Trophoblast cell (in vitro differentiated cells and primary cell): ENCODE data around the gene ASCC1.

ENCODE experiments used
- DNase-seq, 2 donors: peaks; one replicate each; pipeline ENCODE4 v3.0.0-alpha.2; 2016
- H2AFZ ChIP-seq: 2 replicates; pipeline ENCODE4 v1.6.1; 2013; ENCODE audit warnings: low read length, moderate library complexity, mild to moderate bottlenecking; ENCODE audit not compliant: insufficient read depth, poor library complexity
- H2AK5ac ChIP-seq: 2 replicates; pipeline ENCODE4 v1.6.1; 2013; ENCODE audit warnings: mild to moderate bottlenecking, low read length
- H2BK120ac ChIP-seq: 2 replicates; pipeline ENCODE4 v1.6.1; 2013; ENCODE audit warnings: low read length, mild to moderate bottlenecking, moderate library complexity; ENCODE audit not compliant: insufficient read depth, poor library complexity
- H2BK12ac ChIP-seq: 2 replicates; pipeline ENCODE4 v1.6.1; 2013; ENCODE audit warnings: mild to moderate bottlenecking, low read length, moderate library complexity
- H2BK5ac ChIP-seq: 2 replicates; pipeline ENCODE4 v1.6.1; 2013; ENCODE audit warnings: low read length, low read depth, moderate library complexity, mild to moderate bottlenecking; ENCODE audit not compliant: poor library complexity
- H3K14ac ChIP-seq: 2 replicates; pipeline ENCODE4 v1.6.1; 2013; ENCODE audit warnings: mild to moderate bottlenecking, low read length
- H3K18ac ChIP-seq: 2 replicates; pipeline ENCODE4 v1.6.1; 2013; ENCODE audit warnings: mild to moderate bottlenecking, low read length
- H3K23ac ChIP-seq: 2 replicates; pipeline ENCODE4 v1.6.1; 2013; ENCODE audit warnings: low read length
- H3K27ac ChIP-seq: 2 replicates; pipeline ENCODE4 v1.5.1; 2013; ENCODE audit warnings: low read depth, mild to moderate bottlenecking, inconsistent platforms, low read length, moderate library complexity
- H3K27me3 ChIP-seq: 2 replicates; pipeline ENCODE4 v1.6.1; 2013; ENCODE audit warnings: inconsistent platforms, mild to moderate bottlenecking, low read length, moderate library complexity; ENCODE audit not compliant: insufficient read depth
- H3K36me3 ChIP-seq, 2 experiments: 1 replicate in 1 of 2; 2 replicates in 1 of 2; pipeline ENCODE4 v1.6.1; 2013; ENCODE audit warnings: low read length in 2 of 2, mild to moderate bottlenecking in 2 of 2, moderate library complexity in 1 of 2; ENCODE audit not compliant: insufficient read depth in 2 of 2, control insufficient read depth in 1 of 2
- H3K4ac ChIP-seq: 2 replicates; pipeline ENCODE4 v1.6.1; 2013; ENCODE audit warnings: low read depth, mild to moderate bottlenecking, low read length, moderate library complexity
- H3K4me1 ChIP-seq, 2 experiments: 1 replicate in 1 of 2; 2 replicates in 1 of 2; pipeline ENCODE4 v1.6.1; 2013; ENCODE audit warnings: low read length in 2 of 2, mild to moderate bottlenecking in 2 of 2, moderate library complexity in 1 of 2; ENCODE audit not compliant: insufficient read depth in 2 of 2, control insufficient read depth in 1 of 2
- H3K4me2 ChIP-seq: 2 replicates; pipeline ENCODE4 v1.6.1; 2013; ENCODE audit warnings: inconsistent platforms, mild to moderate bottlenecking, low read length, moderate library complexity
- H3K4me3 ChIP-seq: 2 replicates; pipeline ENCODE4 v1.5.1; 2013; ENCODE audit warnings: mild to moderate bottlenecking, low read depth, low read length, inconsistent platforms
- H3K79me1 ChIP-seq: one replicate; pipeline ENCODE4 v1.6.1; 2013; ENCODE audit warnings: low read length
- H3K79me2 ChIP-seq: 2 replicates; pipeline ENCODE4 v1.6.1; 2013; ENCODE audit warnings: low read length, mild to moderate bottlenecking; ENCODE audit not compliant: control insufficient read depth, insufficient read depth, poor library complexity
- H3K9ac ChIP-seq: 2 replicates; pipeline ENCODE4 v1.6.1; 2013; ENCODE audit warnings: mild to moderate bottlenecking, low read length
- H3K9me3 ChIP-seq: 2 replicates; pipeline ENCODE4 v1.6.1; 2013; ENCODE audit warnings: low read depth, mild to moderate bottlenecking, control low read depth, inconsistent platforms, low read length; ENCODE audit not compliant: insufficient read depth
- H4K12ac ChIP-seq: 2 replicates; pipeline ENCODE4 v1.6.1; 2013; ENCODE audit warnings: low read depth, mild to moderate bottlenecking, low read length, moderate library complexity
- H4K8ac ChIP-seq: 2 replicates; pipeline ENCODE4 v1.6.1; 2013; ENCODE audit warnings: low read depth, mild to moderate bottlenecking, low read length, moderate library complexity
- H4K91ac ChIP-seq: one replicate; pipeline ENCODE4 v1.6.1; 2013; ENCODE audit warnings: low read depth, mild to moderate bottlenecking, low read length, moderate library complexity
- WGBS: extraction: QIAGEN DNeasy Blood & Tissue Kit; methylation state at CpG from one replicate; pipeline ENCODE4 v1.1.7; 2013; ENCODE audit warnings: missing lambda C conversion rate; ENCODE audit not compliant: insufficient read length, insufficient coverage; ENCODE audit errors: extremely low coverage; 5-methylcytosine and 5-hydroxymethylcytosine counted together

Gene ASCC1

GRCh38 chr10:72105710-72106109, 110.4 kb downstream of the ASCC1 start:
- H3K27ac ChIP-seq: no peak overlapping the region
- H2BK5ac ChIP-seq: no peak overlapping the region
- H2BK120ac ChIP-seq: no peak overlapping the region
- no peak for DNase-seq
- H4K8ac ChIP-seq: no peak overlapping the region
- no peak overlapping the region for H3K4ac ChIP-seq
- no peak overlapping the region for H2AK5ac ChIP-seq
- no peak overlapping the region for H3K23ac ChIP-seq
- peaks cover 4% of the 10 kb centered on the region for H3K9me3 ChIP-seq
- no peaks in the 10 kb centered on the region for H3K27me3 ChIP-seq
- H3K4me2 ChIP-seq: no peak overlapping the region
- H3K79me2 ChIP-seq: no peaks in the 10 kb centered on the region
- no peak overlapping the region for H3K9ac ChIP-seq
- no CpG with 5 or more reads among the region's 5 CpGs for WGBS
- H3K14ac ChIP-seq: no peak overlapping the region
- H3K36me3 ChIP-seq: peaks cover 2 to 5% of the 10 kb centered on the region in 2 experiments
- H4K12ac ChIP-seq: no peak overlapping the region
- H2BK12ac ChIP-seq: no peak overlapping the region
- H4K91ac ChIP-seq: no peak overlapping the region
- no peak overlapping the region for H3K18ac ChIP-seq
- H2AFZ ChIP-seq: no peak overlapping the region
- no peak overlapping the region for H3K4me3 ChIP-seq
- no peaks in the 10 kb centered on the region for H3K79me1 ChIP-seq
- H3K4me1 ChIP-seq: peaks cover 4 to 7% of the 10 kb centered on the region in 2 experiments

- H3K9ac ChIP-seq: no peak overlapping the region
- no peak overlapping the region for H2BK5ac ChIP-seq
- H3K9me3 ChIP-seq: peaks cover 4% of the 10 kb centered on the region
- WGBS: no CpG with 5 or more reads among the region's 9 CpGs
- H3K14ac ChIP-seq: peak overlapping the region; percentile 6
- no peaks in the 10 kb centered on the region for H3K27me3 ChIP-seq
- no peak overlapping the region for H3K4ac ChIP-seq
- peak overlapping the region; percentile 6 for H3K4me3 ChIP-seq
- no peak overlapping the region for H3K27ac ChIP-seq
- H3K23ac ChIP-seq: no peak overlapping the region
- H2AFZ ChIP-seq: no peak overlapping the region
- H4K91ac ChIP-seq: no peak overlapping the region
- H4K8ac ChIP-seq: no peak overlapping the region
- H3K79me1 ChIP-seq: no peaks in the 10 kb centered on the region
- H3K18ac ChIP-seq: peak overlapping the region; percentile 5
- H3K36me3 ChIP-seq: peaks cover 2 to 5% of the 10 kb centered on the region in 2 experiments
- H2BK12ac ChIP-seq: no peak overlapping the region
- no peak overlapping the region for H3K4me2 ChIP-seq
- no peak overlapping the region for H4K12ac ChIP-seq
- H2BK120ac ChIP-seq: no peak overlapping the region
- H2AK5ac ChIP-seq: peak overlapping the region; percentile 64
- H3K79me2 ChIP-seq: no peaks in the 10 kb centered on the region
- peaks cover 2 to 7% of the 10 kb centered on the region in 2 experiments for H3K4me1 ChIP-seq
- no peak for DNase-seq
Observed at GRCh38 chr10:72105098-72105475, 111.0 kb downstream of the ASCC1 start.

GRCh38 chr10:72104472-72105097, 111.5 kb downstream of the ASCC1 start:
- H3K79me1 ChIP-seq: no peaks in the 10 kb centered on the region
- no peak overlapping the region for H2BK120ac ChIP-seq
- H3K27me3 ChIP-seq: no peaks in the 10 kb centered on the region
- H3K36me3 ChIP-seq: peaks cover 2 to 5% of the 10 kb centered on the region in 2 experiments
- H3K4ac ChIP-seq: no peak overlapping the region
- H3K23ac ChIP-seq: no peak overlapping the region
- H3K27ac ChIP-seq: no peak overlapping the region
- peaks cover 2 to 7% of the 10 kb centered on the region in 2 experiments for H3K4me1 ChIP-seq
- DNase-seq: no peak
- no peak overlapping the region for H4K91ac ChIP-seq
- no peak overlapping the region for H2BK12ac ChIP-seq
- peaks cover 4% of the 10 kb centered on the region for H3K9me3 ChIP-seq
- no peak overlapping the region for H3K18ac ChIP-seq
- H3K9ac ChIP-seq: no peak overlapping the region
- H2AK5ac ChIP-seq: no peak overlapping the region
- no CpG with 5 or more reads among the region's 8 CpGs for WGBS
- H3K4me2 ChIP-seq: no peak overlapping the region
- H2AFZ ChIP-seq: no peak overlapping the region
- H4K8ac ChIP-seq: no peak overlapping the region
- no peak overlapping the region for H4K12ac ChIP-seq
- H3K4me3 ChIP-seq: peak overlapping the region; percentile 6
- no peaks in the 10 kb centered on the region for H3K79me2 ChIP-seq
- H2BK5ac ChIP-seq: no peak overlapping the region
- H3K14ac ChIP-seq: no peak overlapping the region

GRCh38 chr10:72099600-72099921, 116.5 kb downstream of the ASCC1 start:
- Histone ChIP-seq H2BK12ac (no peak overlapping the region), H2AFZ (no peak overlapping the region), H3K79me2 (no peaks in the 10 kb centered on the region), H4K12ac (no peak overlapping the region), H3K4me2 (no peak overlapping the region), H3K18ac (no peak overlapping the region), H3K4me1 (peaks cover 2 to 8% of the 10 kb centered on the region in 2 experiments), H3K36me3 (peaks cover 2% of the 10 kb centered on the region in 2 experiments), H3K4ac (no peak overlapping the region), H4K8ac (no peak overlapping the region), H2AK5ac (no peak overlapping the region), H3K23ac (no peak overlapping the region), H2BK120ac (no peak overlapping the region), H3K79me1 (no peaks in the 10 kb centered on the region), H4K91ac (no peak overlapping the region), H3K9ac (no peak overlapping the region), H3K9me3 (peaks cover 2% of the 10 kb centered on the region), H3K4me3 (no peak overlapping the region), H3K27ac (no peak overlapping the region), H3K27me3 (no peaks in the 10 kb centered on the region), H2BK5ac (no peak overlapping the region), H3K14ac (no peak overlapping the region)
- no CpG with 5 or more reads among the region's 10 CpGs for WGBS
- DNase-seq: no peak
